ENCODE measurements around the gene DYNLT2. TPM values are rescaled to one million over a fixed set of nuclear protein-coding genes. Genes with fewer than 3 reads are reported as not detected.

DYNLT2 gene
- total and polyA plus RNA-seq, 2 of the 13 experiments (the other 11 are each of a cell fraction or from before 2014, with no cell fraction given), result 2.1 to 4.3 TPM

- TF ChIP-seq ARNT2 (CRISPR knock-in tag; IDR thresholded peaks at IDR 0.05; ENCODE audit: low read depth), result peak; percentile 95
- TF ChIP-seq NR3C1 (CRISPR knock-in tag; IDR thresholded peaks at IDR 0.05), result no peak
- peak; percentile 82 for TF ChIP-seq TFDP1 (CRISPR knock-in tag; IDR thresholded peaks at IDR 0.05; ENCODE audit: borderline replicate concordance)
- peak; percentile 83 for TF ChIP-seq ZBTB38 (CRISPR knock-in tag; IDR thresholded peaks at IDR 0.05)
- TF ChIP-seq ZNF713 (CRISPR knock-in tag; IDR thresholded peaks at IDR 0.05), result no peak; the same call in 1 of the 2 replicates
- no peak for TF ChIP-seq ZNF205 (CRISPR knock-in tag; IDR thresholded peaks at IDR 0.05)
- no peak for TF ChIP-seq CC2D1A (CRISPR knock-in tag; IDR thresholded peaks at IDR 0.05)
- TF ChIP-seq ZNF549 (CRISPR knock-in tag; IDR thresholded peaks at IDR 0.05), result no peak
- TF ChIP-seq POLR2AphosphoS2 (IDR thresholded peaks at IDR 0.05; ENCODE audit: low read depth, low read length), result no peak
- peak; percentile 71 for TF ChIP-seq ZNF768 (CRISPR knock-in tag; IDR thresholded peaks at IDR 0.05)
- no peak for TF ChIP-seq IRF2 (CRISPR knock-in tag; IDR thresholded peaks at IDR 0.05)
- TF ChIP-seq ZMYM4 (CRISPR knock-in tag; IDR thresholded peaks at IDR 0.05), result peak; percentile 83
- peak; percentile 65; the same call in 1 of the 2 replicates for TF ChIP-seq ERF (CRISPR knock-in tag; IDR thresholded peaks at IDR 0.05)
- peak; percentile 97 for TF ChIP-seq ZNF414 (CRISPR knock-in tag; IDR thresholded peaks at IDR 0.05)
- TF ChIP-seq, protein P1, sequence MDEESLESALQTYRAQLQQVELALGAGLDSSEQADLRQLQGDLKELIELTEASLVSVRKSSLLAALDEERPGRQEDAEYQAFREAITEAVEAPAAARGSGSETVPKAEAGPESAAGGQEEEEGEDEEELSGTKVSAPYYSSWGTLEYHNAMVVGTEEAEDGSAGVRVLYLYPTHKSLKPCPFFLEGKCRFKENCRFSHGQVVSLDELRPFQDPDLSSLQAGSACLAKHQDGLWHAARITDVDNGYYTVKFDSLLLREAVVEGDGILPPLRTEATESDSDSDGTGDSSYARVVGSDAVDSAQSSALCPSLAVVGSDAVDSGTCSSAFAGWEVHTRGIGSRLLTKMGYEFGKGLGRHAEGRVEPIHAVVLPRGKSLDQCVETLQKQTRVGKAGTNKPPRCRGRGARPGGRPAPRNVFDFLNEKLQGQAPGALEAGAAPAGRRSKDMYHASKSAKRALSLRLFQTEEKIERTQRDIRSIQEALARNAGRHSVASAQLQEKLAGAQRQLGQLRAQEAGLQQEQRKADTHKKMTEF (CRISPR knock-in tag; IDR thresholded peaks at IDR 0.05), result peak; percentile 87; the same call in 1 of the 2 replicates
- TF ChIP-seq ZNF343 (CRISPR knock-in tag; IDR thresholded peaks at IDR 0.05), result no peak; the same call in 1 of the 2 replicates
- TF ChIP-seq, protein P2, sequence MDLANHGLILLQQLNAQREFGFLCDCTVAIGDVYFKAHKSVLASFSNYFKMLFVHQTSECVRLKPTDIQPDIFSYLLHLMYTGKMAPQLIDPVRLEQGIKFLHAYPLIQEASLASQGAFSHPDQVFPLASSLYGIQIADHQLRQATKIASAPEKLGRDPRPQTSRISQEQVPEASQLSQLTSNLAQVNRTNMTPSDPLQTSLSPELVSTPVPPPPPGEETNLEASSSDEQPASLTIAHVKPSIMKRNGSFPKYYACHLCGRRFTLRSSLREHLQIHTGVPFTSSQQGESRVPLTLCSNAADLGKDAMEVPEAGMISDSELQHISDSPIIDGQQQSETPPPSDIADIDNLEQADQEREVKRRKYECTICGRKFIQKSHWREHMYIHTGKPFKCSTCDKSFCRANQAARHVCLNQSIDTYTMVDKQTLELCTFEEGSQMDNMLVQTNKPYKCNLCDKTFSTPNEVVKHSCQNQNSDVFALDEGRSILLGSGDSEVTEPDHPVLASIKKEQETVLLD (CRISPR knock-in tag; IDR thresholded peaks at IDR 0.05; ENCODE audit: low read depth), result no peak
- 0 out of 2 replicates have a peak, but pooled peaks have one; percentile 55 for TF ChIP-seq ZNF704 (CRISPR knock-in tag; IDR thresholded peaks at IDR 0.05; ENCODE audit: borderline replicate concordance)
- peak; percentile 79; the same call in 1 of the 2 replicates for TF ChIP-seq ZNF563 (CRISPR knock-in tag; IDR thresholded peaks at IDR 0.05)
- TF ChIP-seq ZNF816 (CRISPR knock-in tag; IDR thresholded peaks at IDR 0.05; ENCODE audit: borderline replicate concordance), result 0 out of 2 replicates have a peak, but pooled peaks have one; percentile 83
- peak; percentile 71; the same call in 1 of the 2 replicates for TF ChIP-seq HDAC1 (CRISPR knock-in tag; IDR thresholded peaks at IDR 0.05)
- TF ChIP-seq FOXC1 (CRISPR knock-in tag; IDR thresholded peaks at IDR 0.05; ENCODE audit: borderline replicate concordance), result peak; percentile 76
- TF ChIP-seq SIX4 (CRISPR knock-in tag; IDR thresholded peaks at IDR 0.05), result no peak; the same call in 1 of the 2 replicates
Observed at GRCh38 chr6:169789944-169790927, 38.9 kb upstream of the DYNLT2 start (continued).

All from HepG2 (cell line).